Uterus (tissue), 2 donors: ENCODE results near the gene BACH2.

Source experiments
- POLR2A ChIP-seq, 2 donors: fragments of 450-650 bp; IDR thresholded peaks; one replicate each; pipeline ENCODE4 v1.6.1; 2016; ENCODE audit warnings: antibody characterized with exemption in 2 of 2, mild to moderate bottlenecking in 1 of 2, moderate library complexity in 1 of 2
- TF ChIP-seq, protein P1 (sequence below), 4 experiments: fragments of 200-600 bp in 2 of 4; fragments of 450-650 bp in 2 of 4; sonication (generic) in 2 of 4; IDR thresholded peaks; one replicate each; pipeline ENCODE4 v1.5.1; 2016 to 2019; ENCODE audit warnings: antibody characterized with exemption in 4 of 4, mild to moderate bottlenecking in 2 of 4, moderate library complexity in 1 of 4

DNA sequence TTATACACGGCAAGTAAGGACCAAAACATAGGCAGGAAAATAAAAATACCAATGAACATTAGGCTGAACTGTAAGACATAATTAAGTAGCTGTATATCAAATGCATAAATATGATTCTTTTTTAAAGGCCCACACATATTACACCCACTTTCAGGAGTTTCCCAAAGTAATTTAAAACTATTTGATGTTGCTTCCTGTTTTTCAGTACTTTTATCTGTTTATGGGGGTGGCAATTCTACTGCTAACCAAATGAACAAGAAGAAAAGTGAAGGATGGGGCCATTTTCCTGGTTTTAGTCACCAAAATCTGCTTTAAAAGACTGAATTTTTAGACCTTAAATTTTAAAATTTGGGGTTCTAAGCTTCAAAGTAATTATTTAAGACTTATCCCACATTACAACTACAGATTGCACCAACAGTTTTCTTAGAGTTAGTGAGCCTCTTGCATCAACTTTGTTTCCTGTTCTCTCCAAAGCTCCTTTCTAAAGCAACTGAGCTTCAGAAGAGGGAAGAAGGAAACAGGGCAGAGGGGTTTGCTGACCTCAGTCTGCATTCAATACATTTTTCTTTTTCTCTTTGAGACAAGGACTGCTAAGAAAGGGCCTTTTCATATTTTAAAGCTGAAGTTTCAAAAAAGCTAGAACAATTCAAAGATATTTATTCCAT, 191.0 kb downstream of the BACH2 start:
- TF ChIP-seq, protein P1, sequence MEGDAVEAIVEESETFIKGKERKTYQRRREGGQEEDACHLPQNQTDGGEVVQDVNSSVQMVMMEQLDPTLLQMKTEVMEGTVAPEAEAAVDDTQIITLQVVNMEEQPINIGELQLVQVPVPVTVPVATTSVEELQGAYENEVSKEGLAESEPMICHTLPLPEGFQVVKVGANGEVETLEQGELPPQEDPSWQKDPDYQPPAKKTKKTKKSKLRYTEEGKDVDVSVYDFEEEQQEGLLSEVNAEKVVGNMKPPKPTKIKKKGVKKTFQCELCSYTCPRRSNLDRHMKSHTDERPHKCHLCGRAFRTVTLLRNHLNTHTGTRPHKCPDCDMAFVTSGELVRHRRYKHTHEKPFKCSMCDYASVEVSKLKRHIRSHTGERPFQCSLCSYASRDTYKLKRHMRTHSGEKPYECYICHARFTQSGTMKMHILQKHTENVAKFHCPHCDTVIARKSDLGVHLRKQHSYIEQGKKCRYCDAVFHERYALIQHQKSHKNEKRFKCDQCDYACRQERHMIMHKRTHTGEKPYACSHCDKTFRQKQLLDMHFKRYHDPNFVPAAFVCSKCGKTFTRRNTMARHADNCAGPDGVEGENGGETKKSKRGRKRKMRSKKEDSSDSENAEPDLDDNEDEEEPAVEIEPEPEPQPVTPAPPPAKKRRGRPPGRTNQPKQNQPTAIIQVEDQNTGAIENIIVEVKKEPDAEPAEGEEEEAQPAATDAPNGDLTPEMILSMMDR (IDR thresholded peaks at IDR 0.05), result no peak
- no peak for TF ChIP-seq POLR2A (IDR thresholded peaks at IDR 0.05)
